HG03175 (cell line): ENCODE measurements around the gene FGA.

ENCODE experiments used
- ATAC-seq: cut with Tn5 transposase; IDR thresholded peaks from one replicate; pipeline ENCODE4 v1.9.1; 2021; ENCODE audit warnings: mild to moderate bottlenecking, moderate library complexity; ENCODE audit not compliant: unreplicated experiment

FGA gene

GRCh38 chr4:154542271-154542879 is 48.2 kb downstream of the FGA start:
- no peak for ATAC-seq
